Activated CD4-positive, alpha-beta T cell treated with anti-CD3 and anti-CD28 coated beads for 48 hours (primary cell): ENCODE measurements around the gene SSC5D.

Source experiments
- DNase-seq: peaks from one replicate; pipeline ENCODE4 v3.0.0-alpha.2; 2020

SSC5D gene

GRCh38 chr19:55539090-55539984, 51.1 kb downstream of the SSC5D start:
- DNase-seq, result no peak

DNA sequence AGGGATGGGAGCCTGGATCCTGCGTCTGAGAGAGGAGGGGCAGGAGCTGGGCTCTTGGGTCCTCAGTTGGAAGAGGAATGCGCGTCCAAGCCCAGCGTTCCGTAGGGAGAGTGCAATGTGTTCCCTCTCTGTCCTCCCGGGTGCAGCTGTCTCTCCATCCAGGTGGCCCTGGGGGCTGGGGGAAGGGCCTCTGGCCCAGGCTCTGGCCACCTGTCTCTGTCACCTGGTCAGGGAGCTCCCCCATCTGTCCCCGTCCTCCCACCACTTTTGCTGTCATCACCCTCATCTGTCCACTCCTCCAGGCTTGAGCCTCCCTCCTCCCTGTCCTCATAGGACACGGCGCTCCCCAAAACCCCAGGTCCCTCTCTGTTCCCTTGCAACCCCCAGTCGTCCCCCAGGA, 52.4 kb downstream of the SSC5D start:
- DNase-seq, result no peak

DNA sequence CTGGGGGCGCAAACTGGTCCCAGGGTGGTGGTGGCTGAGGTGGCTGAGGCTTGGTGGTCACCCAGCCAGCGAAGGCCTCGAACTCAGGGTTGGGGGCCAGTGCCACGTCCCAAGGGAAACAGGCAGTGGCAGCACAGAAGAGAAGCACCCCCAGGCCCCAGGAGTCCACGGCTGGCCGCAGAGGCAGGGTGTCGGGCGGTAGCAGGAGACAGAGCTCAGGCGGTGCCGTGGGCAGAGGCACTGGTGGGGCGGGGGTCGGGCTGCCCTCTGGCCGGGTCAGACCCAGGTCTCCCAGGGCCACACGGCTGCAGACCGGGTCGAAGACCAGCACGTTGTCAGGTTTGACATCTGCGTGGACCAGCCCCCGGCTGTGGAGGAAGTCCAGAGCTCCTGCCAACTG, 52.9 kb downstream of the SSC5D start:
- DNase-seq, result no peak

GRCh38 chr19:55542292-55542855, 54.1 kb downstream of the SSC5D start:
- DNase-seq, result no peak

GRCh38 chr19:55543567-55543966, 55.3 kb downstream of the SSC5D start:
- no peak for DNase-seq

GRCh38 chr19:55544014-55544413, 55.8 kb downstream of the SSC5D start:
- DNase-seq, result no peak

GRCh38 chr19:55544776-55545439, 56.7 kb downstream of the SSC5D start:
- DNase-seq, result no peak

- DNase-seq, result no peak
Observed at GRCh38 chr19:55545443-55545842, 57.2 kb downstream of the SSC5D start, which contains the start of gene SBK3. Gene SBK3, minus strand, starts transcription at chr19:55545543. Its CDS starts 0 bp downstream, at chr19:55545543.

DNA sequence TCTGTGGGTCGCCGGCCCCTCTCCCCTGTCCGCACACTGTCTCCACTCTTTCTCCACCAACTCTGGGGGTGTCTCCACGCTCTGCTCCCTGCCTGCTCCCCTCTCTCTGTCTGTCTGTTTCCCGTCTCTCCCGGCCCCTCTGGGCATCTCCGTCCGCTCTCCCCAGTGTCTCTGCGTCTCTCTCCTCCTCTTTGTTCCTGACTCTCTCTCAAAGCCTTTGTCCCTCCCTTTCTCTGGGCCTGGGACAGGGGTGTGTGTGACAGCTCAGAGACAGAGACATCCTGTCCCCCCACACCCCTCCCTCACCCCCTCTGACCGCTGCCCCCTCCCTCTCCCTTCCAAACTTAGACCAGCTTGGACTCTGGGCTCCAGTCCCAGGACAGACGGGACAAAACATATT, 57.8 kb downstream of the SSC5D start:
- no peak for DNase-seq

DNA sequence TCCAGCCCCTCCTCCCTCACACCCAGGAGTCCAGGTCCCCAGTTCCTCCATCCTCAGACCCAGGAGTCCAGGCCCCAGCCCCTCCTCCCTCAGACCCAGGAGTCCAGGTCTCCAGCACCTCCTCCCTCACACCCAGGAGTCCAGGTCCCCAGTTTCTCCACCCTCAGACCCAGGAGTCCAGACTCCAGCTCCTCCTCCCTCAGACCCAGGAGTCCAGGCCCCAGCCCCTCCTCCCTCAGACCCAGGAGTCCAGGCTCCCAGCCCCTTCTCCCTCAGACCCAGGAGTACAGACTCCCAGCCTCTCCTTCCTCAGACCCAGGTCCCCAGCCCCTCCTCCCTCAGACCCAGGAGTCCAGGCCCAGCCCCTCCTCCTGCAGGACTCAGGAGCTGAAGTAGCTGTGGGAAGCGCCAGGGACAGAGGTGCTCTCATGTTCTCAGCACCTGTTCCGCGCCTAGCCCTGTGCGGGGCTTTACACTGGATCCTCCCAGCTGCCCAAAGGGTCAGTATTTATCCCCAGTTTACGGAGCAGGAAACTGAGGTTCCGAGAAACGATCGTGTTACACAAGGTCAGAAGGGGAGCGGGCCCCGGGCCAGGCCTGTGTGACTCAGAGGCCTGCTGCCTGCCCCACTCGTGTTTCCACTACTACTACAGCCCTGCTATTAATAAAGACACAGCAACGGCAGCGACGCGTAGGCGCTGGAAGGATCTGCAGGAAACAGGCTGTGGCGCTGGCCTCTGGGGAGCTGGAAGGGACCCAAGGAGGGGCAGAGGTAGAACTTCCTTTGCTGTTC, 58.8 kb downstream of the SSC5D start:
- peak; percentile 4 for DNase-seq

GRCh38 chr19:55549500-55550320, 61.5 kb downstream of the SSC5D start:
- no peak for DNase-seq

DNA sequence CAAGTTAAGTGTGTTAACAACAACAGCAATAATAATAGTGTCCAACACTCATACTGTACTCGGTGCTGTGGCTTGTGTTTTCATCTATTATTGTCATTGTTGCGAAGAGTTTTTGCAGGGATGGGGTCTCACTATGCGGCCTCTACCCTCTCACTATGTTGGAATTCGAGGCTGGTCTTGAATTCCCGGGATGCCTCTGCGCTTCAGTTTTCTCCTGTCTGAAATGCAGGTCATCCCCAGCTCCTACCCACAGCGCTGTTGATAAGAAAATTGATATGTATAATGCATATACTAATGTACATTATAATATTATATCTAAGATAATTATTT, 62.0 kb downstream of the SSC5D start:
- no peak for DNase-seq

DNA sequence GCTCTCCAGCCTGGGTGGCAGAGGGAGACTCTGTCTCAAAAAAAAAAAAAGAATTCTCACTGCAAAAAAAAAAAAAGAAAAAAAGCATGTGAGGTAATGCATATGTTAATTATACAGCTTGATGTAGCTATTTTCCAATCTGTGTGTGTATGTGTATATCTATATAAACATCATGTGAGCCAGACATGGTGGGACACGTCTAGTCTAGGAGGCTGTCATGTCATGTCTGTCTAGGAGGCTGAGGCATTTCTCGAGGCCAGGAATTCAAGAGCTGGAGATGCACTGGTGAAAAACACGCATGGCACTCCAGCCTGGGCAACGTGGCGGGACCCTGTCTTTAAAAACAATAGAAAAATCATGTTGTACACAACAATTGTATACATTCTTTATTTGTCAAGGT, 64.0 kb downstream of the SSC5D start:
- DNase-seq, result no peak

- no peak for DNase-seq
Observed at GRCh38 chr19:55552620-55553019, 64.4 kb downstream of the SSC5D start.

GRCh38 chr19:55553217-55554182, 65.3 kb downstream of the SSC5D start:
- no peak for DNase-seq

DNA sequence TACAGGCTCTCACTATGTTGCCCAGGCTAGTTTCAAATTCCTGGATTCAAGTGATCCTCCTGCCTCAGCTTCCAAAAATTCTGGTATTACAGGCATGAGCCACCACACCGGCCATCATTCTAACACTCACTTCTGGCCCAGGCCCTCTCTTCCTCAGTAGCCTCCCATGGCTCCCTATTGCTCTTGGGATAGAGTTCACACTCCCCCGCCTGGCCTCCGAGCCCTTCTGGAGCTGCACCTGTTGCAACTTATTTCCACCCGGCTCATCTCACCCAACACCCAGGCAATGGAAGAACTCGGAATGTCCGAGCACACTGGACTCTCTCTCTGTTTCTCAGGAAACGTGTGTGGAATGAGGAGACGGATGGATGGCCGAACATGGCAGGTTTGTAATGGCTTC, 66.1 kb downstream of the SSC5D start:
- DNase-seq, result no peak

DNA sequence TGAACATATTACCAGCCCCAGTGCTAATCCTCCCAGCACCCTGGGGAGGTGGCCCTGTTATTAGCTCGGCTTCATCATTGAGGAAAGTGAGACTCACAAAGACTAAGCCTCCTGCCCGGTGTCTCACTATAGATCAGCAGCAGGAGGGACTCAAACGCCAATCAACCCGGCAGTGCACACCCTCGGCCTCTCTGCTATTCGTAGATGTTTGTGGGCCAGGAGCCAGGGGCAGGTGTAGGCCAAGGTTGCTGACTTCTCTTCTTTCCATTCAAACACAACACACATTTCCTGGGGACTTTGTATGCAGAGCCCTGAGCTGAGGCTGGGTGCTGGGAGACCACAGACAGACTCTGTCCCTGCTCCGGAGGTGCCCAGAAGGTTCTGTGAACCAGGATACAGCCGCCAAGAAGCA, 66.5 kb downstream of the SSC5D start:
- DNase-seq, result no peak

GRCh38 chr19:55559684-55560083, 71.4 kb downstream of the SSC5D start:
- no peak for DNase-seq

DNA sequence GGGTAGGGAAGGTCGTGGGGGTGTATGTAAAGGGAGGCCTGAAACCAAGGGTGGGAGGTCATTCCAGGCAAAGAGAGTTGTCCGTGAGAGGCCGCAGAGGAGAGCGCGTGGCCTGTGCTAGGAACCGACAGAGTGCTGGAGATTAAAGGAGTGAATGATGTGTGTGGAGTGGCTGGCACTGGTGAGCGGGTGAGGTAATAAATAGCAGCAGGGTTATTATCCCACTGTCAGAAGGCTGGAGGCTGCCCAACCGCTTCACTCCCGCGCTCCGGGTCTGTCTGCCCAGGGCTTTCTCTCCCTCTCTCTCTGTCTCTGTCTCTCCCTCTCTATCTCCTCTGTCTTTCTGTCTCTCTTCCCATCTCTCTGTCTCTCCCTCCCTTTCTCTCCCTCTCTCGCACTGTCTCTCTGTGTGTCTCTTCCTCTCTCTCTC, 75.0 kb downstream of the SSC5D start:
- no peak for DNase-seq

GRCh38 chr19:55566823-55567222, 78.6 kb downstream of the SSC5D start:
- no peak for DNase-seq

DNA sequence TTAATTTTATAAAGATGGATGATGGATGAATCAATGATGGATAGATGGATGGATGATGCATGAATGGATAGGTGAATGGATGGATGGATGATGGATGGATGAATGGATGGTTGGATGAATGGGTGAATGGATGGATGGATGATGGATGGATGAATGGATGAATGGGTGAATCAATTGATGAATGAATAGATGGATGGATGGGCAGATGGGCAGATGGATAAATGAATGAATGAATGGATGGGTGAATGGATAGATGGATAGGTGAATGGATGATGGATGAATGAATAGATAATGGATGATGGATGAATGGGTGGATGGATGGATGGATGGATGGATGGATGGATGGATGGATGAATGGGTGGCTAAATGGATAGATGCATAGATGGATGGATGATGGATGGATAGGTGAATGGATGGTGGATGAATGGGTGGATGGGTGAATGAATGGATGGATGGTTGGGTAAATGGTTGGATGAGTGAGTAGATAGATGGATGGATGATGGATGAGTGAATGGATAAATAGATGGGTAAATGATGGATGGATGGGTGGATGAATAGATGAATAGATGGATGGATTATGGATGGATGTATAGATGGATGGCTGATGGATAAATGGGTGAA, 79.6 kb downstream of the SSC5D start:
- no peak for DNase-seq
